HL-60 (cell line): Measurements from ENCODE around the gene C20orf202.

Experiments
- CTCF ChIP-seq: IDR thresholded peaks from one replicate; pipeline ENCODE4 v1.5.1; 2011; ENCODE audit warnings: low read length, control low read depth, inconsistent platforms; ENCODE audit not compliant: insufficient read depth
- POLR2AphosphoS5 ChIP-seq: IDR thresholded peaks from 2 replicates; pipeline ENCODE4 v1.6.1; 2012; ENCODE audit warnings: low read depth

DNA sequence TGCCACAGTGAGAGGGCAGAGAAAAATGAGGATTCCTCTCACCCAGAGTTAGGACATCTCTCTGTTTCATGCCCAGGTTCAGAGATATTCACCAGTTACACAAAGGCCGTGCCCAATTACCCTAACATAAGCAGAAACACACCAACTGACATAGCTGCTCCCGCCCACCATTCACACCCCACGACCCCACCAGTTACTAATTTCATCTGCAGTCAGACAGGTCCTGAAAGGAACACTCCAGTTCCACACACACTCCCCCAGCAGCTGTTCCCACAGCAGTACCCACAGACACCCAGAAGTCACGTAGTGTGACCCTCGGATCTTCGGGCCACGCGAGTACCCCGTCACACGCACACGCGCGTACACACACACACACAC is 19.0 kb upstream of the C20orf202 start:
- TF ChIP-seq POLR2AphosphoS5 = no peak
- no peak for TF ChIP-seq CTCF
